Measurements from ENCODE around the gene CLCN2. TPM values are rescaled to one million over a fixed set of nuclear protein-coding genes. Genes with fewer than 3 reads are reported as not detected.

Gene CLCN2
- total RNA-seq, 1 experiment from 2014 or later: 13.0 TPM

- no peaks in the 10 kb centered on the region for H4K20me1 ChIP-seq (ENCODE audit: low read length)
- no peaks in the 10 kb centered on the region for H3K79me2 ChIP-seq (ENCODE audit: low read length)
- intact Hi-C loops (cut with micrococcal nuclease): loop anchor here (5.0 kb wide), 1 partner anchor 35 kb away; the partner anchor contains the start of gene EIF4G1
- H3K4me2 ChIP-seq (ENCODE audit: low read length): no peak overlapping the region
- ChIA-PET CTCF (interaction anchor here (0.7 kb wide), 1 partner anchor 1239 kb away, joined by 3 read pairs; the partner anchor contains the start of gene SENP2), POLR2A (ENCODE audit: unreplicated experiment) (no interaction called here)
- H3F3A ChIP-seq (ENCODE audit: low read length, unreplicated experiment): no peaks in the 10 kb centered on the region
- H3K27ac ChIP-seq (ENCODE audit: low read length): no peak overlapping the region
- no peaks in the 10 kb centered on the region for H3K9me3 ChIP-seq (ENCODE audit: low read length)
- H3K9ac ChIP-seq (ENCODE audit: low read length): no peak overlapping the region
- peaks cover 2% of the 10 kb centered on the region; the same call in 1 of the 2 replicates for H3K36me3 ChIP-seq (ENCODE audit: low read depth, low read length)
- H3K4me3 ChIP-seq (ENCODE audit: low read length): no peak overlapping the region
- H3K27me3 ChIP-seq (ENCODE audit: low read length): no peaks in the 10 kb centered on the region
- H3K9me2 ChIP-seq (replicated peaks; ENCODE audit: low read length): no peaks in the 10 kb centered on the region
- no peak for TF ChIP-seq EZH2 (IDR thresholded peaks at IDR 0.05; ENCODE audit: low read length, unreplicated experiment)
- TF ChIP-seq, protein P1, sequence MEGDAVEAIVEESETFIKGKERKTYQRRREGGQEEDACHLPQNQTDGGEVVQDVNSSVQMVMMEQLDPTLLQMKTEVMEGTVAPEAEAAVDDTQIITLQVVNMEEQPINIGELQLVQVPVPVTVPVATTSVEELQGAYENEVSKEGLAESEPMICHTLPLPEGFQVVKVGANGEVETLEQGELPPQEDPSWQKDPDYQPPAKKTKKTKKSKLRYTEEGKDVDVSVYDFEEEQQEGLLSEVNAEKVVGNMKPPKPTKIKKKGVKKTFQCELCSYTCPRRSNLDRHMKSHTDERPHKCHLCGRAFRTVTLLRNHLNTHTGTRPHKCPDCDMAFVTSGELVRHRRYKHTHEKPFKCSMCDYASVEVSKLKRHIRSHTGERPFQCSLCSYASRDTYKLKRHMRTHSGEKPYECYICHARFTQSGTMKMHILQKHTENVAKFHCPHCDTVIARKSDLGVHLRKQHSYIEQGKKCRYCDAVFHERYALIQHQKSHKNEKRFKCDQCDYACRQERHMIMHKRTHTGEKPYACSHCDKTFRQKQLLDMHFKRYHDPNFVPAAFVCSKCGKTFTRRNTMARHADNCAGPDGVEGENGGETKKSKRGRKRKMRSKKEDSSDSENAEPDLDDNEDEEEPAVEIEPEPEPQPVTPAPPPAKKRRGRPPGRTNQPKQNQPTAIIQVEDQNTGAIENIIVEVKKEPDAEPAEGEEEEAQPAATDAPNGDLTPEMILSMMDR (conservative IDR thresholded peaks at IDR 0.05; ENCODE audit: low read depth, low read length): no peak
- TF ChIP-seq EZH2phosphoT487 (IDR thresholded peaks at IDR 0.05; ENCODE audit: borderline replicate concordance, low read length): no peak
- BruUV-seq (replicated peaks): TSS peak; percentile 24
- ATAC-seq (no peak), DNase-seq (no peak)
- no peak overlapping the region for H2AFZ ChIP-seq (ENCODE audit: low read length)
- peaks cover 3% of the 10 kb centered on the region; the same call in 1 of the 2 replicates for H3K4me1 ChIP-seq (ENCODE audit: insufficient read depth, low read length)
Measured at GRCh38 chr3:184347321-184348056, 13.9 kb downstream of the CLCN2 start.

GRCh38 chr3:184346480-184347190, 14.8 kb downstream of the CLCN2 start:
- H3K27ac ChIP-seq (ENCODE audit: low read length): no peak overlapping the region
- H3K9me2 ChIP-seq (replicated peaks; ENCODE audit: low read length): no peaks in the 10 kb centered on the region
- POLR2A ChIA-PET (ENCODE audit: unreplicated experiment): no interaction called here
- no peak overlapping the region for H3K9ac ChIP-seq (ENCODE audit: low read length)
- H3F3A ChIP-seq (ENCODE audit: low read length, unreplicated experiment): no peaks in the 10 kb centered on the region
- H3K27me3 ChIP-seq (ENCODE audit: low read length): no peaks in the 10 kb centered on the region
- no peaks in the 10 kb centered on the region; the same call in 1 of the 2 replicates for H3K36me3 ChIP-seq (ENCODE audit: low read depth, low read length)
- no peak for TF ChIP-seq EZH2 (IDR thresholded peaks at IDR 0.05; ENCODE audit: low read length, unreplicated experiment)
- TF ChIP-seq EZH2phosphoT487 (IDR thresholded peaks at IDR 0.05; ENCODE audit: borderline replicate concordance, low read length): no peak
- TF ChIP-seq, protein P1 (conservative IDR thresholded peaks at IDR 0.05; ENCODE audit: low read depth, low read length): no peak
- ATAC-seq: no peak
- DNase-seq: no peak
- CTCF ChIA-PET: no interaction called here
- H3K4me3 ChIP-seq (ENCODE audit: low read length): no peak overlapping the region
- peaks cover 3% of the 10 kb centered on the region; the same call in 1 of the 2 replicates for H3K4me1 ChIP-seq (ENCODE audit: insufficient read depth, low read length)
- intact Hi-C loops (cut with micrococcal nuclease): loop anchor here (5.0 kb wide), 1 partner anchor 34 kb away; the partner anchor contains the start of gene EIF4G1
- no peak overlapping the region for H2AFZ ChIP-seq (ENCODE audit: low read length)
- no TSS peak for BruUV-seq (replicated peaks)
- H3K4me2 ChIP-seq (ENCODE audit: low read length): no peak overlapping the region
- H4K20me1 ChIP-seq (ENCODE audit: low read length): no peaks in the 10 kb centered on the region
- H3K79me2 ChIP-seq (ENCODE audit: low read length): no peaks in the 10 kb centered on the region
- no peaks in the 10 kb centered on the region for H3K9me3 ChIP-seq (ENCODE audit: low read length)

All from PC-3 (cell line).